Sigmoid colon (tissue), 7 donors: Measurements from ENCODE around the gene KIF26B. TPM values are rescaled to one million over a fixed set of nuclear protein-coding genes. Genes with fewer than 3 reads are reported as not detected.
A peak's percentile ranks its signal among the peaks of the same experiment; 100 is the strongest.

Experiments
- DNase-seq: peaks from one replicate; pipeline ENCODE4 v3.0.0-alpha.2; 2019
- H3K27ac ChIP-seq, 4 donors: fragments of 200-600 bp; sonication (generic); one replicate each; pipeline ENCODE4 v1.5.1; 2016 to 2019; ENCODE audit warnings: mild to moderate bottlenecking in 1 of 4
- H3K27me3 ChIP-seq, 3 donors: fragments of 200-600 bp; sonication (generic); one replicate each; pipeline ENCODE4 v1.5.1; 2019; ENCODE audit warnings: mild to moderate bottlenecking in 1 of 3
- H3K36me3 ChIP-seq, 4 donors: fragments of 200-600 bp; sonication (generic); one replicate each; pipeline ENCODE4 v1.5.1; 2016 to 2019
- H3K4me1 ChIP-seq, 4 donors: fragments of 200-600 bp; sonication (generic); one replicate each; pipeline ENCODE4 v1.5.1; 2017 to 2019
- H3K4me3 ChIP-seq, 4 donors: fragments of 200-600 bp; sonication (generic); one replicate each; pipeline ENCODE4 v1.5.1; 2017 to 2019; ENCODE audit warnings: mild to moderate bottlenecking in 2 of 4, moderate library complexity in 1 of 4
- H3K9me3 ChIP-seq, 4 donors: fragments of 200-600 bp in 3 of 4; sonication (generic) in 3 of 4; one replicate each; pipeline versions ENCODE4 v1.5.1 to v1.6.1; 2013 to 2019
- EP300 ChIP-seq, 4 donors: sonication (generic); formaldehyde crosslinking; IDR thresholded peaks; one replicate each; pipeline ENCODE4 v1.6.1; 2017; ENCODE audit warnings: antibody characterized with exemption in 4 of 4
- POLR2A ChIP-seq, 2 donors: fragments of 450-650 bp; IDR thresholded peaks; one replicate each; pipeline ENCODE4 v1.6.1; 2016; ENCODE audit warnings: antibody characterized with exemption in 2 of 2, mild to moderate bottlenecking in 2 of 2, moderate library complexity in 2 of 2
- POLR2AphosphoS5 ChIP-seq, 4 donors: sonication (generic); formaldehyde crosslinking; IDR thresholded peaks; one replicate each; pipeline ENCODE4 v1.6.1; 2017; ENCODE audit warnings: antibody characterized with exemption in 4 of 4
- WGBS, 2 donors: extraction: QIAGEN DNeasy Blood & Tissue Kit; methylation state at CpG; one replicate each; pipeline ENCODE4 v1.1.7; 2013; 5-methylcytosine and 5-hydroxymethylcytosine counted together
- intact Hi-C: fragments of 100-400 bp; cut with DNase I; formaldehyde crosslinking; loops from one replicate; pipeline ENCODE4 v1.15.1; 2023
- polyA plus RNA-seq, 3 donors: library from polyadenylated mRNA; stranded (reverse); fragments of 200-250 nt; gene quantifications; one replicate each; pipeline ENCODE4 v1.2.3, GENCODE V29; 2013
- total RNA-seq, 4 donors: library from RNA; depleted of rRNA; stranded (reverse); fragments of >200 nt; gene quantifications; one replicate each; pipeline ENCODE4 v1.1.0, GENCODE V29; 2016
- TF ChIP-seq, protein P1 (sequence below), 4 experiments: fragments of 450-650 bp in 3 of 4; fragments of 200-600 bp in 1 of 4; IDR thresholded peaks; one replicate each; pipeline ENCODE4 v1.5.1; 2016 to 2019; ENCODE audit warnings: antibody characterized with exemption in 4 of 4, mild to moderate bottlenecking in 3 of 4, moderate library complexity in 2 of 4
- donor health status: healthy with polysubstance abuse.
- donor health status: Bipolar disorder and iron deficiency.
- donor health status: healthy.

KIF26B gene
- total and polyA plus RNA-seq, 7 donors: under 0.01 to 5.5 (median 1.4) TPM; not detected in 1

GRCh38 chr1:245156736-245157505 lies 2.1 kb downstream of the KIF26B start:
- WGBS, 2 donors: 2 to 6% methylated on average over 44 of the region's 44 CpGs
- intact Hi-C loops: loop anchor here (10.0 kb wide), 2 partner anchors 292 to 1538 kb away; partner anchors contain the start of gene HNRNPU
- no peaks in the 10 kb centered on the region for H3K36me3 ChIP-seq
- DNase-seq: no peak
- peaks cover 0 to 42% (median 41%) of the 10 kb centered on the region in 4 donors for H3K4me1 ChIP-seq
- peaks cover 10 to 64% (median 36%) of the 10 kb centered on the region in 3 donors for H3K27me3 ChIP-seq
- peak overlapping the region in 1 of 4 donors; percentile 22 for H3K27ac ChIP-seq
- peak overlapping the region in 3 of 4 donors; percentile 48 to 58 (median 56) for H3K4me3 ChIP-seq
- TF ChIP-seq POLR2AphosphoS5 (IDR thresholded peaks at IDR 0.05): no peak
- TF ChIP-seq EP300 (IDR thresholded peaks at IDR 0.05): no peak
- TF ChIP-seq, protein P1, sequence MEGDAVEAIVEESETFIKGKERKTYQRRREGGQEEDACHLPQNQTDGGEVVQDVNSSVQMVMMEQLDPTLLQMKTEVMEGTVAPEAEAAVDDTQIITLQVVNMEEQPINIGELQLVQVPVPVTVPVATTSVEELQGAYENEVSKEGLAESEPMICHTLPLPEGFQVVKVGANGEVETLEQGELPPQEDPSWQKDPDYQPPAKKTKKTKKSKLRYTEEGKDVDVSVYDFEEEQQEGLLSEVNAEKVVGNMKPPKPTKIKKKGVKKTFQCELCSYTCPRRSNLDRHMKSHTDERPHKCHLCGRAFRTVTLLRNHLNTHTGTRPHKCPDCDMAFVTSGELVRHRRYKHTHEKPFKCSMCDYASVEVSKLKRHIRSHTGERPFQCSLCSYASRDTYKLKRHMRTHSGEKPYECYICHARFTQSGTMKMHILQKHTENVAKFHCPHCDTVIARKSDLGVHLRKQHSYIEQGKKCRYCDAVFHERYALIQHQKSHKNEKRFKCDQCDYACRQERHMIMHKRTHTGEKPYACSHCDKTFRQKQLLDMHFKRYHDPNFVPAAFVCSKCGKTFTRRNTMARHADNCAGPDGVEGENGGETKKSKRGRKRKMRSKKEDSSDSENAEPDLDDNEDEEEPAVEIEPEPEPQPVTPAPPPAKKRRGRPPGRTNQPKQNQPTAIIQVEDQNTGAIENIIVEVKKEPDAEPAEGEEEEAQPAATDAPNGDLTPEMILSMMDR (IDR thresholded peaks at IDR 0.05): no peak
- TF ChIP-seq POLR2A (IDR thresholded peaks at IDR 0.05): no peak
- no peaks in the 10 kb centered on the region for H3K9me3 ChIP-seq

DNA sequence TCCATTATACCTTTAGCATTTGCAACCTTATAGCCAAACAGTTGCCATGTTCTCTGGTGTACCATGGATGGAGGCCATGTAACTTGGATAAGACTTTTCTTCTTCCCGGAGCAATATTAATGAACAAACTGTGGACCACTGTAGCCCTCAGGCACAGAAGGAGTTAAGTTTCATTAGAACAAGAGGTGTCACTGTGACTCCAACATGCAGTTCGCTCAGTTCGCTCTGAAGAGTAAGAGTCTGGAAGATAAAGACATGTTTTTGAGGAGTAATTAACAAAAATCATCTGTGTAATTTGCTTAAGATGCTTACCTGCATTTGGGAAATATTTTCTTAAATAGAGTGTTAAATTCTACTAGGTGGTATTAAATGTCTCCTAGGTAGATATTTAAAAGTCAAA lies 4.1 kb downstream of the KIF26B start:
- no peaks in the 10 kb centered on the region for H3K9me3 ChIP-seq
- H3K27me3 ChIP-seq: peaks cover 10 to 55% (median 32%) of the 10 kb centered on the region in 3 donors
- no peak for DNase-seq
- TF ChIP-seq POLR2A (IDR thresholded peaks at IDR 0.05) (no peak), POLR2AphosphoS5 (IDR thresholded peaks at IDR 0.05) (no peak), EP300 (IDR thresholded peaks at IDR 0.05) (no peak)
- TF ChIP-seq, protein P1 (IDR thresholded peaks at IDR 0.05): no peak
- H3K4me1 ChIP-seq: peaks cover 0 to 33% (median 33%) of the 10 kb centered on the region in 4 donors
- H3K4me3 ChIP-seq: no peak overlapping the region
- WGBS, 2 donors: 76 to 95% methylated on average over 3 of the region's 3 CpGs
- H3K36me3 ChIP-seq: no peaks in the 10 kb centered on the region
- no peak overlapping the region for H3K27ac ChIP-seq
- intact Hi-C loops: loop anchor here (10.0 kb wide), 2 partner anchors 294 to 1536 kb away; partner anchors contain the start of gene HNRNPU

GRCh38 chr1:245160288-245160687 lies 5.5 kb downstream of the KIF26B start:
- H3K36me3 ChIP-seq: no peaks in the 10 kb centered on the region
- no peak overlapping the region for H3K4me3 ChIP-seq
- no peaks in the 10 kb centered on the region for H3K9me3 ChIP-seq
- WGBS, 2 donors: 10 to 59% methylated on average over 5 of the region's 5 CpGs
- intact Hi-C loops: no loop called here
- H3K4me1 ChIP-seq: peaks cover 0 to 19% (median 19%) of the 10 kb centered on the region in 4 donors
- TF ChIP-seq EP300 (IDR thresholded peaks at IDR 0.05) (no peak), POLR2AphosphoS5 (IDR thresholded peaks at IDR 0.05) (no peak)
- DNase-seq: peak; percentile 73
- H3K27me3 ChIP-seq: peaks cover 10 to 41% (median 21%) of the 10 kb centered on the region in 3 donors
- H3K27ac ChIP-seq: no peak overlapping the region

GRCh38 chr1:245160741-245161400 lies 6.1 kb downstream of the KIF26B start:
- Histone ChIP-seq H3K4me3 (no peak overlapping the region), H3K9me3 (no peaks in the 10 kb centered on the region), H3K4me1 (peaks cover 0 to 13% (median 13%) of the 10 kb centered on the region in 4 donors), H3K27ac (no peak overlapping the region), H3K36me3 (no peaks in the 10 kb centered on the region), H3K27me3 (peaks cover 5 to 36% (median 15%) of the 10 kb centered on the region in 3 donors)
- intact Hi-C loops: no loop called here
- no peak for TF ChIP-seq POLR2A (IDR thresholded peaks at IDR 0.05)
- TF ChIP-seq, protein P1 (IDR thresholded peaks at IDR 0.05): no peak
- no peak for TF ChIP-seq EP300 (IDR thresholded peaks at IDR 0.05)
- no peak for TF ChIP-seq POLR2AphosphoS5 (IDR thresholded peaks at IDR 0.05)
- no peak for DNase-seq
- 24 to 69% methylated on average over 6 of the region's 6 CpGs for WGBS, 2 donors

DNA sequence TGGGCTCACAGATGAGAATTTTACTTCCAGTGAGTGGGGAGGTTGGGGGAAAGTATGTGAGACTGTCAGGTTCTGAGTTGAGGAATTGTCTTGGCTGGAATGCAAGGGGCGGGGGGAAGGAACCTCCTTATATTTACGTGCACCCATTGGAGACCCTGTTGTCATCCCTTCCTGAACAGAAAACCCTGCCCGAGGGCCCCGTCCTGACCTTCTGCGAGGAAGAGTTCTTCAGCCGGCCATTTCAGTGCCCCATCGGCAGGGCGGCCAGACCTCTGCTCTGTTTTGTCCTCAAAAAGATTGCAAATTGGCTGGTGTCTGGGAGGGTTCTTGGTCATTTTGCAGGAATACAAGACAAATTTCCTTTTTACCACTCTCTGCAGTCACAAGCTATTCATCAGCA lies 7.1 kb downstream of the KIF26B start:
- DNase-seq: no peak
- Histone ChIP-seq H3K27ac (no peak overlapping the region), H3K4me1 (peaks cover 0 to 8% (median 3%) of the 10 kb centered on the region in 4 donors), H3K9me3 (no peaks in the 10 kb centered on the region), H3K36me3 (no peaks in the 10 kb centered on the region), H3K27me3 (peaks cover under 1 to 26% (median 10%) of the 10 kb centered on the region in 3 donors), H3K4me3 (no peak overlapping the region)
- WGBS, 2 donors: 84 to 92% methylated on average over 8 of the region's 8 CpGs
- intact Hi-C loops: no loop called here
- TF ChIP-seq, protein P1 (IDR thresholded peaks at IDR 0.05): no peak
- TF ChIP-seq POLR2A (IDR thresholded peaks at IDR 0.05): no peak
- no peak for TF ChIP-seq POLR2AphosphoS5 (IDR thresholded peaks at IDR 0.05)
- no peak for TF ChIP-seq EP300 (IDR thresholded peaks at IDR 0.05)
